Left ventricle myocardium superior (tissue), 1 donor: ENCODE results near the gene PCYT1A. TPM values are rescaled to one million over a fixed set of nuclear protein-coding genes. Genes with fewer than 3 reads are reported as not detected.
"Not testable (repeated sequence)": the region's sequence is repeated elsewhere in the genome, so short reads cannot be mapped to it uniquely, and the experiment has no call there.

Source experiments
- ATAC-seq: fragments of 200-7000 bp; cut with Tn5 transposase; one replicate; pipeline ENCODE4 v1.9.1; 2020; ENCODE audit warnings: mild to moderate bottlenecking, moderate library complexity
- DNase-seq: peaks from one replicate; pipeline ENCODE4 v3.0.0-alpha.2; 2020
- intact Hi-C: fragments of 100-400 bp; cut with micrococcal nuclease; formaldehyde crosslinking; loops from one replicate; pipeline ENCODE4 v1.11.0; 2022
- total RNA-seq: library from RNA; stranded (reverse); fragmentation: NEBNext Ultra II Directional; extraction: Animal tissue kit (Norgen Biotek cat#: 25700); gene quantifications from one replicate; pipeline ENCODE4 v1.2.1, GENCODE V29; 2021
- donor health status: DM: no; HTN: yes; CAD: no; lungs with severe emphysema.

Gene PCYT1A
- total RNA-seq, 1 donor from 2014 or later: 99.0 TPM

GRCh38 chr3:196219194-196219969 lies 68.1 kb downstream of the PCYT1A start:
- ATAC-seq: peak; percentile 71
- intact Hi-C loops: no loop called here
- DNase-seq: peak; percentile 64

GRCh38 chr3:196218155-196218712 lies 69.3 kb downstream of the PCYT1A start:
- DNase-seq: no peak
- ATAC-seq: no peak
- intact Hi-C loops: no loop called here

GRCh38 chr3:196217307-196218154 lies 70.0 kb downstream of the PCYT1A start:
- intact Hi-C loops: no loop called here
- no peak for DNase-seq
- no peak for ATAC-seq

GRCh38 chr3:196216681-196217211 lies 70.8 kb downstream of the PCYT1A start:
- DNase-seq (no peak), ATAC-seq (no peak)
- intact Hi-C loops: no loop called here

GRCh38 chr3:196216089-196216564 lies 71.4 kb downstream of the PCYT1A start, which contains the start of gene SLC51A:
Gene SLC51A (plus strand): TSS chr3:196216534. CDS start chr3:196216713, 179 bp downstream.
- intact Hi-C loops: no loop called here
- ATAC-seq (no peak), DNase-seq (no peak)

GRCh38 chr3:196215493-196216020 lies 72.0 kb downstream of the PCYT1A start:
- ATAC-seq (no peak), DNase-seq (no peak)
- intact Hi-C loops: no loop called here

- intact Hi-C loops: no loop called here
- ATAC-seq (no peak), DNase-seq (peak; percentile 12)
These were observed 72.6 kb downstream of the PCYT1A start for GRCh38 chr3:196214783-196215441.

- no peak for ATAC-seq
- intact Hi-C loops: no loop called here
- no peak for DNase-seq
These were observed 76.6 kb downstream of the PCYT1A start, which contains the start of gene ZDHHC19 for GRCh38 chr3:196210673-196211556. Gene ZDHHC19 (minus strand): TSS chr3:196211400. CDS start chr3:196211315, 85 bp downstream.

GRCh38 chr3:196209944-196210672 lies 77.4 kb downstream of the PCYT1A start:
- ATAC-seq, DNase-seq: not testable (repeated sequence)

GRCh38 chr3:196208942-196209695 lies 78.4 kb downstream of the PCYT1A start:
- intact Hi-C loops: no loop called here
- ATAC-seq (no peak), DNase-seq (no peak)

More at GRCh38 chr3:196209944-196210672, 77.4 kb downstream of the PCYT1A start:
- intact Hi-C loops: not testable (repeated sequence)

- ATAC-seq (peak; percentile 55), DNase-seq (peak; percentile 52)
- intact Hi-C loops: no loop called here
These were observed 79.5 kb downstream of the PCYT1A start for GRCh38 chr3:196207833-196208607.

- DNase-seq: peak; percentile 46
- ATAC-seq: peak; percentile 33
- intact Hi-C loops: no loop called here
These were observed 80.2 kb downstream of the PCYT1A start for GRCh38 chr3:196207159-196207832.

GRCh38 chr3:196205442-196206205 lies 81.9 kb downstream of the PCYT1A start:
- DNase-seq, ATAC-seq, intact Hi-C loops: not testable (repeated sequence)

GRCh38 chr3:196203846-196204245 lies 83.7 kb downstream of the PCYT1A start:
- DNase-seq: no peak
- intact Hi-C loops: no loop called here

More at GRCh38 chr3:196203846-196204245, 83.7 kb downstream of the PCYT1A start:
- ATAC-seq: no peak
